ENCODE measurements around the gene MLYCD. TPM values are rescaled to one million over a fixed set of nuclear protein-coding genes. Genes with fewer than 3 reads are reported as not detected.

The MLYCD gene
- 3.6 TPM for total RNA-seq

DNA sequence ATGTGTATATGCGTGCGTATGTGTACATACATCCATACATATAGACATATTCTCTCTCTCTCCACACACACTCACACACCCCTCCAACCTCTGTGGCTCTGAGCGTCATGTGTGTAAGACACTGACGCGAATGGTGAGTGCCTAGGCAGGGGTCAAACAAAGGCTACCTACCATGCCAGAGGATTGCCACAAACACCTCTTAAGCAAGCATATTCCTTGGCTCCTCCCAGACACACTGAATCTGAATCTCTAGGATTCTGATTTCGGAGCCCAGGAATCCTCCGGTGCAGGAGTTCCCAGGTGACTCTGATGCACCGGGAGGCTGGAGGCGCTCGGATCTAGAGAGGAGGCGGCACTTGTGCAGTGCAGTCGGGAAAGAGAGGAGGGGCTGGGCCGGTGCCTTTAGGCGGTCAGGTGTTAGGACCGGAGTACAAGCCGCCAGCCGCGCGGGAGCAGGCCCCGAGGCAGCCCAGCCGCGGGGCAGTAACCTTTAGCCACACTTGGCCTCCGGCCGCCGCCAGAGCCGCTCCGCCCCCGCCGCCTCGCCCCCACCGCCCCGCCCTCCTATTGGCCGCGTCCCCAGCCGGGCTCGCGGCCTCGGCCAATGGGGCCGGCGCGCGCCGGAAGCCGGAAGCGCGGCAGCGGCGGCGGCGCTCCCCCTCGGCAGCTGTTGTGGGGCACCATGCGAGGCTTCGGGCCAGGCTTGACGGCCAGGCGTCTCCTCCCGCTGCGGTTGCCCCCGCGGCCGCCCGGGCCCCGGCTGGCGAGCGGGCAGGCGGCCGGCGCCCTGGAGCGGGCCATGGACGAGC, at the start of gene MLYCD:
Gene MLYCD, plus strand, starts transcription at position 653 of the 809 bp plus-strand sequence. Its CDS starts 30 bp downstream, at position 683.
- peak; percentile 81 for DNase-seq

DNA sequence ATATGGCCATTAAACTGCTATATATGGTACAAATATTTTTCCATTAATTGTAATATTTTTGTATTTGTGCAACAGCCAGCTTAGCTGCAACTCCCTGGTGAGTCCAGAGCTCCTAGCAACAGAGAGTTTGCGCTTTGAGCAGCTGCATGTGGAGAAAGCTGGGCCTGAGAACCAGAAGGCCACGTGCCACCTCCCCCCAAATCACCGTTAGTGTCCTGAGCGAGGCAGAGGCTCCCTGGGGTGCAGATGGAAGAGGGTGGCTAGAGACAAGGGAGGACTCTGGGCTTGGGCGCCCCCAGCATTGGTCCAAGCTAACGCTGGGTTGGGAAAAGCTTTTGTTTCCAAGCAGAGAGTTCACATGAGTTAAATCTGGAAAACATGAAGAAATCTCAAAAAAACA, 49.5 kb upstream of the MLYCD start:
- DNase-seq: no peak

DNA sequence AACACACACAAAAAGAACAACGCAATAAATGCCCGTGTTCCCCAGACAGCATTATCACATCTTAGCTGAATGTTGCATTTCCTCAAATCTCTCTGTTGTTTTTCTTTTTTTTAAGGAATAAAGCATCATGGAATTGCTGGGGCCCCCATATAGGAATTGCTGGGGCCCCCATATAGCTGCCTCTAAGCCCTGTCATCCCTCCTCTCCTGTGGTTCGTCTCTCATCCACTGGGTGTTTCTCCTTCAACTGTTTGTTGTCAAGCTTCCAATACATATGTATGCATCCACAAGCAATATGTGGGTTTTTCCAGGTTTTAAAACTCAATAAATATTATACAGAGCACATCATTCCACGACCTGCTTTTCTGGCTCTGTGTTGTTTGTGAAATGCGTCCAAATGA, 48.0 kb upstream of the MLYCD start:
- no peak for DNase-seq

DNA sequence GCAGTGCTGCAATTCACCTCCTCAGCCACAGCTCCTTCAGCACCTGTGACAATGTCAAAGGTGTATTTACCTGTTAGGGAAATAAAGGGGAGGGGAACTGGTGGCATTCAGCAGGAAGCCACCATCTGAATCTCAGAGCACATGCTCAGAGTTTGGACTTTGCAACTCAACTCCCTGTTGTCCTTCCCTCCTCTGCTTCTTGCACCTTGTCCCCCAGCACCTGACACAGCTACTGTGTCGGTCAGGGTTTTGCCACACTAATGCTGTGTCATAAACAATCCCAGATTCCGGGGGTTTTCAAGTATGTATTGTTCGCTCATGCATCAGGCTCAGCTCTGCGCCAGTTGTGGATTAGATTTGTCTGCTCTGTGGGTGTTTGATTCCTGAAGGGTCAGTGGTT, 47.4 kb upstream of the MLYCD start:
- no peak for DNase-seq

DNA sequence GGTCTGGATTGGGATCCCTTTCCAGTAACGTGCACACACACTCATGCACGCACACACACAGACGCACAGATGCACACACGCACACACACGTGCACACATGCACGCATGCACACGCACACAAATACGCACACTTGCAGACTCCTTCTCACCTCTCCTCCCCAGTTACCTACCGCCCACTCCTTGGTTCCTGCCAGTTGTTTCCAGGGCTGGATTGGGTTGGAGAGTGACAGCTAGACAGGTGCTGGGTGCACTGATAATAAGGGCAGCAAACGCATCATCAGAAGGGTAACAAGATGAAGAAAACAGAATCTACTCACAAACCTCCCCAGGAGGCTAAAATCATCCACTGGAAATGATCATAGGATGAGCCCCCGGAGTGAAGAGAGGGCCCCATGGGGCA, 46.1 kb upstream of the MLYCD start:
- DNase-seq: no peak

DNA sequence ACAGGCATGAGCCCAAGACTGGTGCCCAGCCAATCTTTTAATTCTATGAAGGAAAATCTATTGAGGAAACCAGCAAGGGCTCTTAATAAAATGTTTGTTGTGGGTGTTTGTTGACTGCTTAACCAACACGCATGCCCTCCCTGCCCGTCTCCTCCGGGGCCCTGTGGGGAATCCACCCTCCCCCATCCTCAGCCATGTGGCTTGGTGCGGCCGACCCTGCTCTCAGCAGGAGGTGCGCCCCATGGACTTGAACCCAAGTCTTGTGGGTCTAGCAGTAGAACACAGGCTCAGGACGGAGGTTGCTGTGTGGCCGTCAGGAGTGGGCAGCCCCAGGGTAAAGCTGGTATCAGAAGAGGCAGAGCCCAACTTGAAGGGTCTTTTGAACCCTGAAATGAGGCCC, 45.1 kb upstream of the MLYCD start:
- no peak for DNase-seq

DNA sequence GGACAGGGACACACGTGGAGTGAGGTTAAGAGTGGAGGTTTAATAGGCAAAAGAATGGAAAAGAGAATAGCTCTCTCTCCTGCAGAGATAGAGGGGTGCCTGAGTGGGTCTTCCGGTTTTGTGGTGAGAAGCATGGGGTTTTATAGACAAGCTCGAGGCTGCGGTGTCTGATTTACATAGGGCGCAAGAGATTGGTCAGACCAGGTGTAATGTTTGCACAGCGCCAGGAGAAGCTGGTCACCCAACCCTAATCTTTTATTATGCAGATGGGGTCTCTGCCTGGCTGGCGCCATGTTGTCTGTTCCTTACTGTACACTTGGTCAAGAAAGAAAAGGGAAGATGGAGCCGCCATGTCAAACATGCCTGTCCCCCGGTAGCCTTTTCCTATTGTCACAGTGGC, 44.5 kb upstream of the MLYCD start:
- DNase-seq: no peak

DNA sequence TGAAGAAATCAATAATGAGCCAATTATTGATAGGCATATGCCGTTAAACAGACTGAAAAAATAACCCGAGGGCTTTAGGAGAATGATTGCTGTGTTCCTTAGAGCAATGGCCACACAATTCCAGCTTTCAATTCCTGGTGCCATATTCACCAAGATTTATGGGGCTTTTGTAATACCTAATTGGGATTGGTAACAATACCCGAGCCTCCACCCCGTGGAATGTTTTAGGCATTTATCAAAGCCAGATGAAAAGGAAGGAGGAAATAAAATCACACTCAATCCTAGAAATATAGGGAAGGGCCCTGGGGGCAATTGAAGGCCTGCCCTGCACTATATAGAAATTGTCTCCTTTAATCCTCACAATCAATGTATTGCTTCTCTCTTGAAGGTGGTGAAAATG, 42.1 kb upstream of the MLYCD start:
- DNase-seq: no peak

DNA sequence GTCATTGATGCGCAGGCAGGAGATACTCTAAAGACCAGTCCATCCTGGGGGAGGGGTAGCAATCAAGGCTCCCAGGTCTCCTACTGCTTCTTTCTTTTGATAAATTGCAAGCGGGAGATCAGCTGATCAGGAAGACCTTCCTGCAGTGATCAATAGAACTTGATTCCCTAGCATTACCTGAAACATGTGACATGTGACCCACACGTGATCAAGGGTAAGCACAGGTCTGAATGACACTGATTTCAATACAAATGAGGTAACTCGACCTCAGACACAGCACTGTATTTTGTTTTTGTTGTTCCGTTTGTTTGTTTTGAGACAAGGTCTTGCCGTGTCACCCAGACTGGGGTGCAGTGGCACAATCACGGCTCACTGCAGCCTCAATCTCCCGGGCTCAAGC, 39.6 kb upstream of the MLYCD start:
- no peak for DNase-seq

DNA sequence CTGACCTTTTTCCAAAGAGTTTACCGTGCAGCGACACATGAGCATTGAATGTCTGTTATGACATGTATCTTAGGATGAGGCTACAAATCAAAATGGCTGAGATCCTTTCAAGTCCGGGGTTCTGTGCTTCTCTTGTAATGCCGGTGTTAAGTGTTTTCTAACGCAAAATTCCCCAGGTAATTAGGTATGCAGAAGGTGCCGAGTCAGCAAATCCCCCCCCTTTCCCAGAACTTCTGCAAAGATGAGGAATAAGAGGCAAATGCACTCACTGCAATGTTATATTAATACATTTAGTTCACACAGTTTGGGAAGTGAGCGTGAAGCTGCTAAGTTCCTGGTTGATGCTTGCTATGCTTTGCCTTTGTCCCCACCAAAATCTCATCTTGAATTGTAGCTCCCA, 36.3 kb upstream of the MLYCD start:
- no peak for DNase-seq

DNA sequence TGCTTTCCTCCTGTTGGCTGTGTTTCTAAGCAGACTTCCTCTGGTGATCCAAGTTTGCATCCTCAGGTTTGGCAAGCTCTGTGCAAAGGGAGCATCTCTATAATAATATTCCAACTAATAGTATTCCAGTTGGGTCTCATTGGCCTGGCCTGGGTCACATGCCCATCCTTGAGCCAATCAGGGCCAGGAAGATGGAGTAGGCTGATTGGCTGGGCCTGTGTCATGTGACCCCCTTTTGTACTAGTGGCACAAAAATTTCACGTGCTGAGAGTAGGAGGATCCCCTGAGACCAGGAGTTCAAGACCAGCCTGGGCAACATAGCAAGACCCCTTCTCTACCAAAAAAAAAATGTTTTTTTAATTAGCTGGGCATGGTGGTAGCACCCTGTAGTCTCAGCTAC, 35.2 kb upstream of the MLYCD start:
- DNase-seq: no peak

DNA sequence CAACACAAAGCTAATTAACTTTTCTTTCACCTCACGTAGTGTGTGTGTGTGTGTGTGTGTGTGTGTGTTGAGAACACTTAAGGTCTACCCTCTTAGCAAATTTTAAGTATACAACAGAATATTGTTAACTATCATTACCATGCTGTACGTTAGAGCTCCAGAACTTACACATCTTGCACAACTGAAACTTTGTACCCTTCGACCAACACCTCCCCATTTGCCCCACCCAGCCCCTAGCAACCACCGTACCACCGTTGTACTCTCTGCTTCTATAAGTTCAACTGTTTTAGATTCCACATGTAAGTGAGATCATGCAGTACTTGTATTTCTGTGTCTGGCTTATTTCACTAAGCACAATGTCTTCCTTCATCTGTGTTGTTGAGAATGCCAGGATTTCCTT, 28.1 kb upstream of the MLYCD start:
- no peak for DNase-seq

DNA sequence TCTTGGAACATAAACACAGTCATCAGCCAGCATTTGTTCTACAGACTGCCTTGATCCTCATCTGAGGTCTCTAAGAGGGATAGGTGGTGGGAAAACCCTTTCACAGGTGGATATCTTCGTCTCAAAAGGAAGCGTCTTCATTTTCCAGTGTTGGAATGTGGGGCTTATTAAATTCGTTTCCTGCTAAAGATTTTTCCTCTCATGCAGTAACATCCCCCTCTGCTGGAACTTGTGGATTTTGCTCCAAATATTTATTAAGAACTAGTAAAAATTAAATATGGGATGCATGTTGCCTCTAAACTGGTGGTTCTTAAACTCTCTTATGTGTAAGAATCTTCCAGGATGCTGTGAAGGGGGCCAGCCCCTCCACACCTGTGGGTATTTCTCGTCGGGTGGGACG, 20.1 kb upstream of the MLYCD start:
- no peak for DNase-seq

DNA sequence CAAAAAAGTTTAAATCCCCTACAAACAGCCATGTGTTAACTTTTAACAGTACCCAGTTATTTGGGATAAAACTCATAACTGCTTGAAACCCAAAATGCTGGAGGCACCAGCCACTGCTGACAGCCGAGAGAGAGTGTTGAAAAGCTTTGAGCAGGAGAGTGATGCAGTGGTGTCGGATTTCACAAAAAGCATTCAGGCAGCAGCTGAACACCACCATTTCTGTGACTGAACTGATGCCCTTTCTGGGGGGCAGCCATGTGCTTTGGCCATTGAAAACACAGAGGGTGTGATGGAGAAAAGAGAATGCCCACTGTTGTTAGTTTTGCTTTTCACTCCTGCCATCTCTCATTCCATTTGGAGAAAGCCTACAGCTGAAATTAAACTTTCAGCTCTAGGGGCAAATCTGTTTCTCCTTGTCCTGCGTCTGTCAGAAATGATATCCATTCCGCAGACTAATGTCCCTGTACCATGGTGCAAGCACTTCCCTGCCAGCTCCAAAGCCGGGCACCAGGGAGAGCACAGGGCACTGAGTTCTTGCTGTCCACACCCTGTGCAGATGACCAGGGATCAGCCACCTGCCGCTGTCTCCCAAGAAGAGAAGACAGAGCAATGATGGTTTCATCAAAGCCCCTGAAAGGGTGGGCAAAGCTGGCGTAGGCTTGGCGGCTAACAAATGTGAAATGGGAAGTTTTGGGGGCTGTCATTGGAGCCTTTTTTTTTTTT, 16.6 kb upstream of the MLYCD start:
- no peak for DNase-seq

DNA sequence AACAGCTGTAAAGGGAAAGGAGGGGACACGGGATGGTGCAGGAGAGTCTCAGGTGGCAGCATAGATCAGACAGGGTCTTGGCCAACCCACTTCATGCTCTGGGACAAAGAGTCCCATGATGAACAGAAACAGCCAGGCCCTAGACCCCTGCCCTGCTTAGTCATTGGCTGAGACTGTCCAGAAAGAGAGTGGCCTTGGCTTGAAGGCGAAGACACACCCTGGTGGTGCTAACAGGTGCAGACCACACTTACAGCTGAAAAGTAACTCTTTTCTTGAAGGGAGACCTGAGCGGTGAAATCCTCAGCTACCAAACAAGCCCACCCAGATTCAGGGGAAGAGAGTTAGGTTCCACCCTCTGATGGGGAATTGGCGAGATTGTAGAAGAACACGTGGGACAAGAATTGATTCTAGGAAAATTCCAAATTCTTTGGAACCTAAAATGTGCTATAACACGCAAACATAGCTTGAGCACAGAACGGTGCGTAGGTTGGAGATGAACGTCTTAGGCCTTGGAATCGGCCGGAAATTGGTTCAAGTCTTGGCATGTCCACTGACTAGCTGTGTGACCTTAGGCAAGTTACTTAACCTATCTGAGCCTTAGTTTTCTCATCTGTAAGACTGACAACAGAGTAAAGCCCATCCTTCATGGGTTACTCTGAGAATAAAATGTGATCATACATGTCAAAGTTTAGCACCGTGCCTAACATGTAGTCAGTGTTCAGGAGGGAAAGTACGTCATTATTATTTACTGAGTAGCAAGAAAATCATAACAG, 12.5 kb upstream of the MLYCD start:
- no peak for DNase-seq

DNA sequence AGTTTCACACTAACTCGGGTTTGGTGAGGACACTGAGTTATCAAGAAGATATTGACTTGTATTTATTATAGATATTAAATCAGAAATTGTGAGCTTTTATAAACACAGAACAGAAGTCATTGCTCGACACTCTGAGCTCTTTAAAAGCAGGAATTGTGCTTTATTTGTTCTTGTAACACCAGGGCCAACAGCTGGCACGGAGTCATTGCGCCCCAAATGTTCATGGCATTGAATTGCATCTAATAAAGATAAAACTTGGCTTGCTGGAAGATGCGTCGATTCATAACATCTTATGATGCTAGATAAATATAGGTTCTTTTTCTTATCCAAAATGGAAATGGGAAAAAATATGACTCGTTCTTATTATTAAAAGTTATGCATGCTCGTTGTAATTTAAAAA, 11.8 kb upstream of the MLYCD start:
- no peak for DNase-seq

DNA sequence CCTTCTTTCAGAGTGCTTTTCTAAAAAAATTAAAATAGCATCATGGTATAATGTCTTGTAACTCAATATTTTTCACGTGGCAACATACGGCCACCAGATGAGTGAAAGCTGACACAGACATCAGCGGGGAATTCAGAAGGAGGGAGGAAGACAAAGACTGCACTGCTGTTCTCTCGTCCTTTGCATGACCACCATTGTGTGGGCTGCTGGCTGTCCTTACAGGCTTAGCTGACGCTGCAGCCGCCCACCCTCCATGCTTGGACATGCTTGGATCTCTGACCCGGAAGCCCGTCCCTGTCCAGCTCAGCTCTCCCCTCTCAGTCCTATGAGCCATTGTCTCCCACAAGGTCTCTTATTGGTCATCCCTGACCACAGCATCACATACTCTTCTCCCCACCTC, 11.4 kb upstream of the MLYCD start:
- DNase-seq: no peak

DNA sequence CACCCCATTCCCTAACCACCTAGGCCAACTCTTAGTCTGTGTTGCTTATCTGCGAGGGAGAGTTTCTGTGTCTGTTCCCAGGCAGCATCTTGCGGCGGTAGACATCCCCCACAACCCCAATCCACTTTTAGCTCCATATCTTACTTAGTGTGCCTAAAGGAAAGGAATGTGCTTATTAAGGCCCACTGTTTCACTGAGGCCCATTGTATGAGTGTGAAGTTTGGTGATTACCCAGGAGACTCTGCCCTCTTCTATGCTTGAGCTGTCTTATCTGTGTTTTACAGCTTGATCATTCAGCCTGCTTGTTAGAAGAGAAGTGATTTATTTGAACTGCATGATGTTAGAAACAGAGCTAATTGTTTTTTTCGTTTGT, 10.3 kb upstream of the MLYCD start:
- no peak for DNase-seq

DNA sequence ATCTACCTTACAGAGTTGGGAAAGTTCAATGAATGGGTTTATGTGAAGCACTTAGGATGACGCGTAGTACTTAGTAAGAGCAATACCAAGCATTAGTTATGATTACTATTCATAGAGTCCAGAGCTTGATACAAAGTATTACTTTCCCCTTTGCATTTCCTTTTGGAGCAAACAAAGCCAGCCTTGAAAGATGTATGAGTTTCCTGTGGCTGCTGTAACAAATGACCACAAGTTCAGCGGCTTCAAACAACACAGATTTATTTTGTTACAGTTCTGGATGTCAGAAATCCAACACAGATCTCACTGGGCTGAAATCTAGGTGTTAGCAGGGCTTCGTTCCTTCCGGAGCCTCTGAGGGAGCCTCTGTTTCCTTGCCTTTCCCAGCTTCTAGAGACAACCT, 8.6 kb upstream of the MLYCD start:
- no peak for DNase-seq

DNA sequence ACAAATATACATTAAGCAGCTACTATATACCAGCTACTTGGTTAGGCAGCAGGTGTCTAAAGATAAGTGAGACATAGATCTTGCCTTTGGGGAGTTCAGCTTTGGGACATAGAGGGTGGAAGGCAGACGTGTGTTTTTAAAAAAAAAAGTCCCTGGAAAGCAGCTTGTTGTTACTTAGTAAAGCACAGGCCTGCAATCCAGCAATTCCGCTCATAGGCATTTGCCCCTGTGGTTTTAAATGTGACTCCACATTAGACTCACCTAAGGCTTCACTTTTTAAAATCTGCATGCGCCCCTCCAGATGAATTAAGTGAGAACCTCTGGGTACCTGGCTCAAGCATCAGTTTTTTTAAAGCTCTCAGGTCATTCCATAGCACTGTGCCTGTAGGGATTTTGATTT, 7.2 kb upstream of the MLYCD start:
- no peak for DNase-seq

DNA sequence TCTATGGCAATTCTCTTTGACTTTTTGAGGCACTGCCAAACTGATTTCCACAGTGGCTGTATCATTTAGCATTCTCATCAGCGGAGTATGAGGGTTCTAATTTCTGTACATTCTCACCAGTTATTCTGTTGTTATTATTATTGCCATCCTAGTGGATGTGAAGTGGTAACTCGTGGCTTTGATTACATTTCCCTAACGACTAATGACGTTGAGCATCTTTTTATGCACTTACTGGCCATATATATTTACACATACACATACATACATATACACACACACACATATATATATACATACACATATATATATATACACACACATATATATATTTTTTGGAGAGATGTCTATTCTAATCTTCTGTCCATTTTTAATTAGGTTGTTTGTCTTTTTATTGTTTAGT, 3.7 kb upstream of the MLYCD start:
- DNase-seq: no peak

DNA sequence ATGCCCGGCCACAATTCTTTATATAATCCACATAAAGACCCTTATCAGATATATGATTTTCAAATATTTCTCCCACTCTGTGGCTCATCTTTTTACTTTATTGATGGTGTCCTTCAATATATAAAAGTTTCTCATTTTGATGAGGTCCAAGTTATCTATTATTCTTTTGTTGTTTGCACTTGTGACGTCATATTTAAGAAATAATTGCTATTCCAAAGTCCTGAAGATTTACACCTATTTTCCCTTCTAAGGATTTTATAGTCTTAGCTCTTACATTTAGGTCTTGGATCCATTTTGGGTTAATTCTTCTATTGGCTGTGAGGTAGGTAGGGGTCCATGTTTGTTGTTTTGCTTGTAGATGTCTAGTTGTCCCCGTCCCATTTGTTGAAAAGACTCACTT, 3.0 kb upstream of the MLYCD start:
- no peak for DNase-seq

DNA sequence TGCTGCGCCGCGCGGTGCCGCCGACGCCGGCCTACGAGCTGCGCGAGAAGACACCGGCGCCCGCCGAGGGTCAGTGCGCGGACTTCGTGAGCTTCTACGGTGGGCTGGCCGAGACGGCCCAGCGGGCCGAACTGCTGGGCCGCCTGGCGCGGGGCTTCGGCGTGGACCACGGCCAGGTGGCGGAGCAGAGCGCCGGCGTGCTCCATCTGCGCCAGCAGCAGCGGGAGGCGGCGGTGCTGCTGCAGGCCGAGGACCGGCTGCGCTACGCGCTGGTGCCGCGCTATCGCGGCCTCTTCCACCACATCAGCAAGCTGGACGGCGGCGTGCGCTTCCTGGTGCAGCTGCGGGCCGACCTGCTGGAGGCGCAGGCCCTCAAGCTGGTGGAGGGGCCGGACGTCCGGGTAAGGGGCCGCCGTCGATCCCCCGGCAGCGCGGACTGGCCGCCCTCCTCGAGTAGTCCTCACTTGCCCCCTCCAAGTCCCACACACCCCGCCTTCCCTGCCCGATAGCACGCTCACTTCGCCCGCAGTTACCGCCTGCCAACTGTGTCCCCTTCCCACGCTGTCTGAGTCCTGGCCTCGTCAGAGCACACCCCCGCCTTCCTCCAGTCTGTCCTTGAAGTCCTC, 470 bp downstream of the MLYCD start:
- DNase-seq: peak; percentile 28
